Neural progenitor cell (in vitro differentiated cells): Measurements from ENCODE around the gene SUPT3H. TPM values are rescaled to one million over a fixed set of nuclear protein-coding genes. Genes with fewer than 3 reads are reported as not detected.

ENCODE experiments used
- DNase-seq: peaks from one replicate; pipeline ENCODE4 v3.0.0-alpha.2; 2016; ENCODE audit warnings: low spot score
- H2AFZ ChIP-seq: fragments of 200-600 bp; sonication (generic); replicated peaks from 2 replicates; pipeline ENCODE4 v1.6.1; 2016; ENCODE audit warnings: antibody characterized with exemption
- H3F3A ChIP-seq: fragments of 200-600 bp; sonication (generic); 2 replicates; pipeline ENCODE4 v1.6.1; 2016; ENCODE audit warnings: antibody characterized with exemption, low read depth
- H3K27ac ChIP-seq: fragments of 200-600 bp; sonication (generic); 2 replicates; pipeline ENCODE4 v1.5.1; 2016; ENCODE audit warnings: mild to moderate bottlenecking
- H3K27me3 ChIP-seq: fragments of 200-600 bp; sonication (generic); 2 replicates; pipeline ENCODE4 v1.6.1; 2016; ENCODE audit warnings: mild to moderate bottlenecking, moderate library complexity
- H3K36me3 ChIP-seq: fragments of 200-600 bp; sonication (generic); 2 replicates; pipeline ENCODE4 v1.5.1; 2016
- H3K4me1 ChIP-seq: fragments of 200-600 bp; sonication (generic); 2 replicates; pipeline ENCODE4 v1.6.1; 2016; ENCODE audit warnings: mixed run types
- H3K4me2 ChIP-seq: fragments of 200-600 bp; sonication (generic); 2 replicates; pipeline ENCODE4 v1.6.1; 2016
- H3K4me3 ChIP-seq: fragments of 200-600 bp; sonication (generic); 2 replicates; pipeline ENCODE4 v1.5.1; 2016
- H3K79me2 ChIP-seq: fragments of 200-600 bp; sonication (generic); 2 replicates; pipeline ENCODE4 v1.6.1; 2016; ENCODE audit warnings: low read depth
- H3K9ac ChIP-seq: fragments of 200-600 bp; sonication (generic); 2 replicates; pipeline ENCODE4 v1.6.1; 2016
- H3K9me3 ChIP-seq: fragments of 200-600 bp; sonication (generic); 2 replicates; pipeline ENCODE4 v1.5.1; 2016; ENCODE audit warnings: low read depth
- H4K20me1 ChIP-seq: fragments of 200-600 bp; sonication (generic); 2 replicates; pipeline ENCODE4 v1.6.1; 2016; ENCODE audit warnings: low read depth
- H3K27ac Mint-ChIP-seq: 3 replicates; pipeline ENCODE4 v1.8.0; 2021; ENCODE audit warnings: mixed read lengths
- H3K27me3 Mint-ChIP-seq: 2 replicates; pipeline ENCODE4 v1.8.0; 2022; ENCODE audit warnings: low read depth, mild to moderate bottlenecking, inconsistent platforms, moderate library complexity, mixed read lengths; ENCODE audit not compliant: insufficient read depth
- H3K36me3 Mint-ChIP-seq: 3 replicates; pipeline ENCODE4 v1.8.0; 2021; ENCODE audit warnings: mixed read lengths
- H3K4me1 Mint-ChIP-seq: 3 replicates; pipeline ENCODE4 v1.8.0; 2021; ENCODE audit warnings: mixed read lengths
- H3K4me3 Mint-ChIP-seq: 3 replicates; pipeline ENCODE4 v1.8.0; 2021; ENCODE audit warnings: mild to moderate bottlenecking, moderate library complexity, mixed read lengths
- H3K9me3 Mint-ChIP-seq: 3 replicates; pipeline ENCODE4 v1.8.0; 2020; ENCODE audit warnings: mixed read lengths
- CTCF ChIP-seq: fragments of 200-600 bp; sonication (generic); IDR thresholded peaks from 2 replicates; pipeline ENCODE4 v1.5.1; 2017; ENCODE audit warnings: antibody characterized with exemption, mild to moderate bottlenecking
- EZH2 ChIP-seq: fragments of 200-600 bp; sonication (generic); IDR thresholded peaks from 2 replicates; pipeline ENCODE4 v1.6.1; 2017; ENCODE audit warnings: antibody characterized with exemption, mild to moderate bottlenecking, moderate library complexity
- EZH2phosphoT487 ChIP-seq: fragments of 200-600 bp; sonication (generic); IDR thresholded peaks from 2 replicates; pipeline ENCODE4 v1.6.1; 2017; ENCODE audit warnings: antibody characterized with exemption
- total RNA-seq: library from RNA; depleted of rRNA; stranded (reverse); fragments of >200 nt; gene quantifications from 2 replicates; pipeline ENCODE4 v1.2.3, GENCODE V29; 2015; ENCODE audit warnings: low replicate concordance

SUPT3H gene
- total RNA-seq, 1 donor from 2014 or later = 16.3 TPM

GRCh38 chr6:45136495-45136894 is 241.2 kb downstream of the SUPT3H start:
- Mint-ChIP-seq H3K27ac (no peak overlapping the region), H3K4me3 (no peak overlapping the region), H3K36me3 (peaks cover 4% of the 10 kb centered on the region), H3K9me3 (peaks cover 25% of the 10 kb centered on the region), H3K4me1 (peaks cover 9% of the 10 kb centered on the region), H3K27me3 (peaks cover 2% of the 10 kb centered on the region)
- H3K4me1 ChIP-seq = peaks cover 5% of the 10 kb centered on the region
- no peak overlapping the region for H3K4me2 ChIP-seq
- H3K4me3 ChIP-seq = no peak overlapping the region
- TF ChIP-seq CTCF (no peak), EZH2 (no peak), EZH2phosphoT487 (no peak)
- no peaks in the 10 kb centered on the region for H4K20me1 ChIP-seq
- peaks cover 8% of the 10 kb centered on the region for H3K9me3 ChIP-seq
- H2AFZ ChIP-seq = no peak overlapping the region
- no peak for DNase-seq
- H3K27ac ChIP-seq = no peak overlapping the region
- H3K79me2 ChIP-seq = no peaks in the 10 kb centered on the region
- H3F3A ChIP-seq = no peaks in the 10 kb centered on the region
- H3K36me3 ChIP-seq = peaks cover 1% of the 10 kb centered on the region
- H3K9ac ChIP-seq = no peak overlapping the region
- H3K27me3 ChIP-seq = no peaks in the 10 kb centered on the region

- Histone ChIP-seq H3K4me2 (no peak overlapping the region), H3K9ac (no peak overlapping the region), H4K20me1 (no peaks in the 10 kb centered on the region), H2AFZ (no peak overlapping the region), H3K4me1 (peaks cover 5% of the 10 kb centered on the region), H3K27ac (no peak overlapping the region), H3K27me3 (no peaks in the 10 kb centered on the region), H3K9me3 (peaks cover 8% of the 10 kb centered on the region), H3K79me2 (no peaks in the 10 kb centered on the region), H3K4me3 (no peak overlapping the region), H3F3A (no peaks in the 10 kb centered on the region), H3K36me3 (no peaks in the 10 kb centered on the region)
- no peak for DNase-seq
- Mint-ChIP-seq H3K4me1 (peaks cover 5% of the 10 kb centered on the region), H3K9me3 (peaks cover 19% of the 10 kb centered on the region), H3K27me3 (no peaks in the 10 kb centered on the region), H3K4me3 (no peak overlapping the region), H3K27ac (no peak overlapping the region), H3K36me3 (peaks cover 3% of the 10 kb centered on the region)
- no peak for TF ChIP-seq CTCF
Observed at GRCh38 chr6:45132658-45133294, 245.0 kb downstream of the SUPT3H start.

- Mint-ChIP-seq H3K36me3 (peaks cover 3% of the 10 kb centered on the region), H3K4me1 (peaks cover 5% of the 10 kb centered on the region), H3K9me3 (peaks cover 16% of the 10 kb centered on the region), H3K27me3 (no peaks in the 10 kb centered on the region), H3K27ac (no peak overlapping the region), H3K4me3 (no peak overlapping the region)
- H3K79me2 ChIP-seq = no peaks in the 10 kb centered on the region
- H3K4me1 ChIP-seq = peaks cover 5% of the 10 kb centered on the region
- no peaks in the 10 kb centered on the region for H3F3A ChIP-seq
- H3K36me3 ChIP-seq = no peaks in the 10 kb centered on the region
- no peak for TF ChIP-seq EZH2phosphoT487
- TF ChIP-seq CTCF = no peak
- no peak for TF ChIP-seq EZH2
- no peaks in the 10 kb centered on the region for H3K27me3 ChIP-seq
- no peak overlapping the region for H3K4me2 ChIP-seq
- no peak overlapping the region for H3K9ac ChIP-seq
- no peak for DNase-seq
- no peaks in the 10 kb centered on the region for H4K20me1 ChIP-seq
- no peak overlapping the region for H3K4me3 ChIP-seq
- no peak overlapping the region for H3K27ac ChIP-seq
- H3K9me3 ChIP-seq = peaks cover 6% of the 10 kb centered on the region
- no peak overlapping the region for H2AFZ ChIP-seq
Observed at GRCh38 chr6:45132059-45132458, 245.7 kb downstream of the SUPT3H start.
